ENCODE results near the gene XPNPEP1.

Gene XPNPEP1

GRCh38 chr10:109929501-109930219 is 6.3 kb upstream of the XPNPEP1 start:
- no peak overlapping the region for H3K9ac ChIP-seq (ENCODE audit: insufficient read length, low read depth)
- no peak for DNase-seq (ENCODE audit: low read depth, low spot score)
- H3K4me3 ChIP-seq (ENCODE audit: insufficient read length, low read depth): no peak overlapping the region
- TF ChIP-seq SUZ12 (IDR thresholded peaks at IDR 0.05; ENCODE audit: extremely low read depth, insufficient read depth, insufficient read length): no peak
- TF ChIP-seq YY1 (IDR thresholded peaks at IDR 0.05; ENCODE audit: insufficient read depth, insufficient read length): no peak
- no peak for TF ChIP-seq ZNF274 (IDR thresholded peaks at IDR 0.05; ENCODE audit: low read depth, low read length)
- peaks cover under 1% of the 10 kb centered on the region for H3K27me3 ChIP-seq (ENCODE audit: insufficient read depth, insufficient read length)
- H3K9me3 ChIP-seq (ENCODE audit: insufficient read depth, low read length): no peaks in the 10 kb centered on the region
- no peaks in the 10 kb centered on the region for H3K36me3 ChIP-seq (ENCODE audit: insufficient read depth, insufficient read length, low read length)
- no peaks in the 10 kb centered on the region for H3K4me1 ChIP-seq (ENCODE audit: insufficient read depth, insufficient read length)

DNA sequence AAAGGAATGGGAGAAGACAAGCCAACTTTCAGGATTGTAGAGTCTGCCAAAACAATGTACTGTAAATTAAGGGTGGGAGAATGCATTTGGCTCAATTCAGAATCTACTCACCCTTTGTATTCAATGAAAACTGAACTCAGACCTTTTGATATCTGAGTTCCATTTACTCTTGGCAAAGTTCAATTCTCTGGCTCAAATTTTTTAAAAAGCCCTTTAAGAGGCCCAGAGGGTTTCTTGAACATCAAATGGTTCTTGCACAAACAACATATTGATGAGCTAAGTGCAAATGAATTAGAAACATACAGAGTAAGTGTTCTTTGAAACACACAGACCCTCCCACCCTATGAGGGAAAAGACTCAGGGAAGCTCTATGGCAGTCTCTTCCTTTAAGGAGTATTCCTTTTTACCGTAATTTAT is 5.2 kb upstream of the XPNPEP1 start:
- H3K4me1 ChIP-seq (ENCODE audit: insufficient read depth, insufficient read length): peaks cover 6% of the 10 kb centered on the region
- no peak for DNase-seq (ENCODE audit: low read depth, low spot score)
- H3K27me3 ChIP-seq (ENCODE audit: insufficient read depth, insufficient read length): peaks cover 11% of the 10 kb centered on the region
- H3K9me3 ChIP-seq (ENCODE audit: insufficient read depth, low read length): no peaks in the 10 kb centered on the region
- no peak overlapping the region for H3K9ac ChIP-seq (ENCODE audit: insufficient read length, low read depth)
- TF ChIP-seq SUZ12 (IDR thresholded peaks at IDR 0.05; ENCODE audit: extremely low read depth, insufficient read depth, insufficient read length): no peak
- TF ChIP-seq ZNF274 (IDR thresholded peaks at IDR 0.05; ENCODE audit: low read depth, low read length): no peak
- TF ChIP-seq YY1 (IDR thresholded peaks at IDR 0.05; ENCODE audit: insufficient read depth, insufficient read length): no peak
- no peaks in the 10 kb centered on the region for H3K36me3 ChIP-seq (ENCODE audit: insufficient read depth, insufficient read length, low read length)
- H3K4me3 ChIP-seq (ENCODE audit: insufficient read length, low read depth): no peak overlapping the region

- H3K9me3 ChIP-seq (ENCODE audit: insufficient read depth, low read length): no peaks in the 10 kb centered on the region
- H3K36me3 ChIP-seq (ENCODE audit: insufficient read depth, insufficient read length, low read length): peaks cover 3% of the 10 kb centered on the region
- DNase-seq (ENCODE audit: low read depth, low spot score): no peak
- peaks cover 11% of the 10 kb centered on the region for H3K27me3 ChIP-seq (ENCODE audit: insufficient read depth, insufficient read length)
- no peak overlapping the region for H3K4me3 ChIP-seq (ENCODE audit: insufficient read length, low read depth)
- no peak overlapping the region for H3K9ac ChIP-seq (ENCODE audit: insufficient read length, low read depth)
- TF ChIP-seq YY1 (IDR thresholded peaks at IDR 0.05; ENCODE audit: insufficient read depth, insufficient read length): no peak
- no peak for TF ChIP-seq SUZ12 (IDR thresholded peaks at IDR 0.05; ENCODE audit: extremely low read depth, insufficient read depth, insufficient read length)
- TF ChIP-seq ZNF274 (IDR thresholded peaks at IDR 0.05; ENCODE audit: low read depth, low read length): no peak
- H3K4me1 ChIP-seq (ENCODE audit: insufficient read depth, insufficient read length): peaks cover 6% of the 10 kb centered on the region
Observed at GRCh38 chr10:109926825-109927224, 3.5 kb upstream of the XPNPEP1 start.

GRCh38 chr10:109926061-109926745 is 2.9 kb upstream of the XPNPEP1 start:
- no peaks in the 10 kb centered on the region for H3K9me3 ChIP-seq (ENCODE audit: insufficient read depth, low read length)
- H3K9ac ChIP-seq (ENCODE audit: insufficient read length, low read depth): no peak overlapping the region
- DNase-seq (ENCODE audit: low read depth, low spot score): no peak
- peaks cover 6% of the 10 kb centered on the region for H3K4me1 ChIP-seq (ENCODE audit: insufficient read depth, insufficient read length)
- no peak overlapping the region for H3K4me3 ChIP-seq (ENCODE audit: insufficient read length, low read depth)
- TF ChIP-seq ZNF274 (IDR thresholded peaks at IDR 0.05; ENCODE audit: low read depth, low read length) (no peak), SUZ12 (IDR thresholded peaks at IDR 0.05; ENCODE audit: extremely low read depth, insufficient read depth, insufficient read length) (no peak), YY1 (IDR thresholded peaks at IDR 0.05; ENCODE audit: insufficient read depth, insufficient read length) (no peak)
- peaks cover 11% of the 10 kb centered on the region for H3K27me3 ChIP-seq (ENCODE audit: insufficient read depth, insufficient read length)
- peaks cover 3% of the 10 kb centered on the region for H3K36me3 ChIP-seq (ENCODE audit: insufficient read depth, insufficient read length, low read length)

DNA sequence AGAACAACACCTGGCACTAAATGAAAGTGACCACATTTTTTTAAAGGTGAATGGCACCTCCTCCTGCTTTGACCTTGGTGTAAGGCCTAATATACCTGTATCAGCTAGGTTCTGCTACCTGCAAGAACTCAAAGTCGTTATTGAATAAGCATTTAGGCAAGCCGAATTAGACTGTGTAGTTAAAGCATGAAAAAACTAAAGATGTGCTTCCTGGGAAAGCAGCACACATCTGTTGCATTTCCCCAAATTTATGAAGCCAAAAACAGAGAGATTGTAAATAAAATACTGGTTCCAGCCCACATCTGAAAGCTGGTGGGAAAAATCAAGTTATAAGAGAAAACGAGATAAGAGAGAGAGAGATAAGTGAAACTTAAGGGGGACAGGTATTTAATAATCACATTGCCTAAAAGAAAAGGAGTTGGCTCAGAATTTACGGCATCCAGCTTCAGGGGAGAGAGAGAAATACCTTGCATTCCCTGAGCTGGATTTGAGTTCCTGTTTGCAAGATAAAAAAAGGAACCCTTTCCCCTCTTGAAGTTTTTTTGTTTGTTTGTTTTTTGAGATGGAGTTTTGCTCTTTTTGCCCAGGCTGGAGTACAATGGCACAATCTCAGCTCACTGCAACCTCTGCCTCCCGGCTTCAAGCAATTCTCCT is 1.8 kb upstream of the XPNPEP1 start:
- DNase-seq (ENCODE audit: low read depth, low spot score): no peak
- Histone ChIP-seq H3K4me1 (ENCODE audit: insufficient read depth, insufficient read length) (peaks cover 6% of the 10 kb centered on the region), H3K4me3 (ENCODE audit: insufficient read length, low read depth) (no peak overlapping the region), H3K27me3 (ENCODE audit: insufficient read depth, insufficient read length) (peaks cover 11% of the 10 kb centered on the region), H3K9ac (ENCODE audit: insufficient read length, low read depth) (no peak overlapping the region), H3K36me3 (ENCODE audit: insufficient read depth, insufficient read length, low read length) (peaks cover 14% of the 10 kb centered on the region), H3K9me3 (ENCODE audit: insufficient read depth, low read length) (no peaks in the 10 kb centered on the region)
- TF ChIP-seq SUZ12 (IDR thresholded peaks at IDR 0.05; ENCODE audit: extremely low read depth, insufficient read depth, insufficient read length): no peak
- TF ChIP-seq ZNF274 (IDR thresholded peaks at IDR 0.05; ENCODE audit: low read depth, low read length): no peak
- no peak for TF ChIP-seq YY1 (IDR thresholded peaks at IDR 0.05; ENCODE audit: insufficient read depth, insufficient read length)

GRCh38 chr10:109924087-109924486 is 776 bp upstream of the XPNPEP1 start:
- Histone ChIP-seq H3K36me3 (ENCODE audit: insufficient read depth, insufficient read length, low read length) (peaks cover 14% of the 10 kb centered on the region), H3K9ac (ENCODE audit: insufficient read length, low read depth) (peak overlapping the region; percentile 62), H3K4me1 (ENCODE audit: insufficient read depth, insufficient read length) (peaks cover 6% of the 10 kb centered on the region), H3K9me3 (ENCODE audit: insufficient read depth, low read length) (no peaks in the 10 kb centered on the region), H3K27me3 (ENCODE audit: insufficient read depth, insufficient read length) (peaks cover 11% of the 10 kb centered on the region), H3K4me3 (ENCODE audit: insufficient read length, low read depth) (no peak overlapping the region)
- TF ChIP-seq SUZ12 (IDR thresholded peaks at IDR 0.05; ENCODE audit: extremely low read depth, insufficient read depth, insufficient read length) (no peak), YY1 (IDR thresholded peaks at IDR 0.05; ENCODE audit: insufficient read depth, insufficient read length) (no peak), ZNF274 (IDR thresholded peaks at IDR 0.05; ENCODE audit: low read depth, low read length) (no peak)
- no peak for DNase-seq (ENCODE audit: low read depth, low spot score)
